ENCODE data around the gene CDC37L1.
A peak's percentile ranks its signal among the peaks of the same experiment; 100 is the strongest.

CDC37L1 gene

GRCh38 chr9:4669890-4670289 lies 9.5 kb upstream of the CDC37L1 start:
- DNase-seq = no peak

GRCh38 chr9:4670591-4670990 lies 8.8 kb upstream of the CDC37L1 start:
- DNase-seq = no peak

- no peak for DNase-seq
Observed at GRCh38 chr9:4671737-4672136, 7.6 kb upstream of the CDC37L1 start.

GRCh38 chr9:4674783-4675182 lies 4.6 kb upstream of the CDC37L1 start:
- DNase-seq = no peak

GRCh38 chr9:4677392-4677791 lies 2.0 kb upstream of the CDC37L1 start:
- no peak for DNase-seq

- DNase-seq = peak; percentile 51
Observed at GRCh38 chr9:4678679-4679267, 596 bp upstream of the CDC37L1 start.

- DNase-seq = peak; percentile 19
Observed at GRCh38 chr9:4680173-4680525, 780 bp downstream of the CDC37L1 start.

- no peak for DNase-seq
Observed at GRCh38 chr9:4680750-4681149, 1.4 kb downstream of the CDC37L1 start.

GRCh38 chr9:4684820-4685219 lies 5.5 kb downstream of the CDC37L1 start:
- DNase-seq = no peak

- DNase-seq = no peak
Observed at GRCh38 chr9:4686112-4686511, 6.7 kb downstream of the CDC37L1 start.

- DNase-seq = no peak
Observed at GRCh38 chr9:4686584-4686983, 7.2 kb downstream of the CDC37L1 start.

GRCh38 chr9:4689021-4689420 lies 9.7 kb downstream of the CDC37L1 start:
- DNase-seq = no peak

- DNase-seq = no peak
Observed at GRCh38 chr9:4689687-4690104, 10.3 kb downstream of the CDC37L1 start.

- DNase-seq = no peak
Observed at GRCh38 chr9:4690144-4690543, 10.8 kb downstream of the CDC37L1 start.

- no peak for DNase-seq
Observed at GRCh38 chr9:4691795-4692194, 12.4 kb downstream of the CDC37L1 start.

- DNase-seq = no peak
Observed at GRCh38 chr9:4700091-4700490, 20.7 kb downstream of the CDC37L1 start.

GRCh38 chr9:4700932-4701331 lies 21.6 kb downstream of the CDC37L1 start:
- no peak for DNase-seq

GRCh38 chr9:4701526-4701925 lies 22.2 kb downstream of the CDC37L1 start:
- DNase-seq = no peak

- DNase-seq = no peak
Observed at GRCh38 chr9:4704129-4704528, 24.8 kb downstream of the CDC37L1 start.

- no peak for DNase-seq
Observed at GRCh38 chr9:4706021-4706420, 26.7 kb downstream of the CDC37L1 start.

- DNase-seq = no peak
Observed at GRCh38 chr9:4706971-4707622, 27.7 kb downstream of the CDC37L1 start.

GRCh38 chr9:4709380-4709779 lies 30.0 kb downstream of the CDC37L1 start:
- DNase-seq = no peak

- no peak for DNase-seq
Observed at GRCh38 chr9:4713849-4714248, 34.5 kb downstream of the CDC37L1 start.

- no peak for DNase-seq
Observed at GRCh38 chr9:4714266-4715016, 35.1 kb downstream of the CDC37L1 start.

Measured in DMS53 (cell line).